ENCODE data around the gene LINGO1.

Gene LINGO1

GRCh38 chr15:77644543-77645247 lies 12.0 kb upstream of the LINGO1 start:
- Histone ChIP-seq H3K4me1 (ENCODE audit: control insufficient read depth in 5 of 5, insufficient read depth in 5 of 5, low read length in 5 of 5) (no peaks in the 10 kb centered on the region), H3K4me3 (ENCODE audit: low read depth in 1 of 5, low read length in 5 of 5) (no peak overlapping the region), H3K27me3 (ENCODE audit: control insufficient read depth in 5 of 5, insufficient read depth in 4 of 5, low read length in 5 of 5) (peaks cover 13 to 29% (median 23%) of the 10 kb centered on the region in 5 donors)

DNA sequence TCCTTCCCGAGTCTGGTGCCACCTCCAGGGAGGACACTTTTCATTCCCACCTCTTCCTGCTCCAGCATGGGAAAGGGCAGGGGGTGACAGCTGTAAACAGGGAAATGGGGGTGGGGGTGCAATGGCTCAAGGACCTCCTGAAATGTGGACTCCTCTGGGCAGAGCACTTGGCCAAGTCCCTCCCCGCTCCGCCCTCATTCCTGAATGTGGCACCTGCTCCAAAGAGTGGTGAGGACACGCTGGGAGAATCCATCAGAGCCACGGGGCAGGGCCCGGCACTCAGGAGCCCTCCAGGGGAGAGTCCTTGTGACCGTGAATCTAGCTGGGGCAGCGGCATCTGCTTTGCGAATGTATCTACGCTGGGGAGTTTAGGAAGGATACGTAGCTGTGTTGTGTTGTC lies 11.1 kb upstream of the LINGO1 start:
- H3K36me3 ChIP-seq (ENCODE audit: control insufficient read depth in 5 of 5, insufficient read depth in 5 of 5, low read length in 5 of 5) = no peaks in the 10 kb centered on the region
- H3K27me3 ChIP-seq (ENCODE audit: control insufficient read depth in 5 of 5, insufficient read depth in 4 of 5, low read length in 5 of 5) = peaks cover 13 to 29% (median 23%) of the 10 kb centered on the region in 5 donors
- H3K9me3 ChIP-seq (ENCODE audit: control insufficient read depth in 5 of 5, low read length in 5 of 5) = no peaks in the 10 kb centered on the region
- H3K4me1 ChIP-seq (ENCODE audit: control insufficient read depth in 5 of 5, insufficient read depth in 5 of 5, low read length in 5 of 5) = no peaks in the 10 kb centered on the region
- no peak overlapping the region for H3K27ac ChIP-seq (ENCODE audit: low read depth, low read length)
- H3K4me3 ChIP-seq (ENCODE audit: low read depth in 1 of 5, low read length in 5 of 5) = no peak overlapping the region
- no peak overlapping the region for H3K9ac ChIP-seq (ENCODE audit: low read length in 5 of 5)

More at GRCh38 chr15:77644543-77645247, 12.0 kb upstream of the LINGO1 start:
- Histone ChIP-seq H3K36me3 (ENCODE audit: control insufficient read depth in 5 of 5, insufficient read depth in 5 of 5, low read length in 5 of 5) (no peaks in the 10 kb centered on the region), H3K27ac (ENCODE audit: low read depth, low read length) (no peak overlapping the region), H3K9me3 (ENCODE audit: control insufficient read depth in 5 of 5, low read length in 5 of 5) (no peaks in the 10 kb centered on the region), H3K9ac (ENCODE audit: low read length in 5 of 5) (no peak overlapping the region)

DNA sequence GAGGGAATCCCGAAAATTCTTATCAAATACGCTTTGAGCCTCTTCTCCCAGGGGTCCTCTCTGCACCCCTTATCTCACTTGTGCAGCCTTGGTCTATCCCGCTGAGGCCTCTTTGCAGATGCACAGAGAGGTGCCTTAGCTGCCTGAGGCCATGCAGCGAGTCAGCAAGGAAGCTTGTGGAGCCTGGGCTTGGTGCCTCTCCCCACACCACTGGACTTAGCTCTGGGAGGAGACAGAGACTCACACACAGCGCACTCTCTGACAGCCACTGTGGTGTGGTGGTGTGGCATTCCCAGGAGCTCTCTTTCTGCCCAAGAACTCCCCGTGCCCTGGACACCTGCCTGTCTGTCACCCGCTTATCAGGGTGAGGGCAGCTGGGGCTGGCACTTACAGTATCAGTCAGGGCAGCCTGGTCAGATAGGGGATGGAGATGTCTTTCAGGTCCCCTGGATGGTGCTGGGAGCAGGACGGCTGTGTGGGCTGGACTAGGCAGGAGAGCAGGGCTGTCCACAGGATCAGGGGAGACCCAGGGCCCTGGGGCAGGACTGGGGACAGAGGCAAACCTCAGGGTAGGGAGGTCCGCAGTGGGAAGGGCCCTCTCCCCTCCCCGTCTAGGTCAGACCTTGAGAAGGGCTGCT lies 10.2 kb upstream of the LINGO1 start:
- no peak overlapping the region for H3K4me3 ChIP-seq (ENCODE audit: low read depth in 1 of 5, low read length in 5 of 5)
- peaks cover 13 to 31% (median 23%) of the 10 kb centered on the region in 5 donors for H3K27me3 ChIP-seq (ENCODE audit: control insufficient read depth in 5 of 5, insufficient read depth in 4 of 5, low read length in 5 of 5)
- no peak overlapping the region for H3K9ac ChIP-seq (ENCODE audit: low read length in 5 of 5)
- no peaks in the 10 kb centered on the region for H3K4me1 ChIP-seq (ENCODE audit: control insufficient read depth in 5 of 5, insufficient read depth in 5 of 5, low read length in 5 of 5)
- no peaks in the 10 kb centered on the region for H3K36me3 ChIP-seq (ENCODE audit: control insufficient read depth in 5 of 5, insufficient read depth in 5 of 5, low read length in 5 of 5)
- no peak overlapping the region for H3K27ac ChIP-seq (ENCODE audit: low read depth, low read length)
- no peaks in the 10 kb centered on the region for H3K9me3 ChIP-seq (ENCODE audit: control insufficient read depth in 5 of 5, low read length in 5 of 5)

- H3K36me3 ChIP-seq (ENCODE audit: control insufficient read depth in 5 of 5, insufficient read depth in 5 of 5, low read length in 5 of 5) = no peaks in the 10 kb centered on the region
- no peaks in the 10 kb centered on the region for H3K9me3 ChIP-seq (ENCODE audit: control insufficient read depth in 5 of 5, low read length in 5 of 5)
- H3K27me3 ChIP-seq (ENCODE audit: control insufficient read depth in 5 of 5, insufficient read depth in 4 of 5, low read length in 5 of 5) = peaks cover 13 to 30% (median 23%) of the 10 kb centered on the region in 5 donors
- H3K4me3 ChIP-seq (ENCODE audit: low read depth in 1 of 5, low read length in 5 of 5) = no peak overlapping the region
- no peak overlapping the region for H3K9ac ChIP-seq (ENCODE audit: low read length in 5 of 5)
- H3K27ac ChIP-seq (ENCODE audit: low read depth, low read length) = no peak overlapping the region
- no peaks in the 10 kb centered on the region for H3K4me1 ChIP-seq (ENCODE audit: control insufficient read depth in 5 of 5, insufficient read depth in 5 of 5, low read length in 5 of 5)
Observed at GRCh38 chr15:77641999-77642398, 9.3 kb upstream of the LINGO1 start.

DNA sequence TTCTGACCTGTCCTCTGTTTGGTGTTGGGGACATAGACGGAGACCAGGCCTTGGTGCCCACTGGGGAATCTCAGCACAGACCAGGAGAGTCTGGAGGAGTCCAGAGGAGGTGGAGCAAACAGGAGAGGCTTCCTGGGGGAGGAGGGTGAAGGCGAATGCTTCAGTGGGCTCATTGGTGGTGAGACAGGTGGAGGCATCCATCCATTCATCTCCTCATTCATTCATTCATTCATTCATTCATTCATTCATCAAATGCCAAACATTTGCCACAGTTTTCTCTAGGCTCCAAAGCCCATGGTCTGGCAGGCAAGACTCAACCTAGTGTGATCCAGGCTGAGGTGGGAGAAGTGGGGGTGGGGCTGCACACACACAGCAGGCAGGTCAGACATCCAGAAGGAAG lies 7.9 kb upstream of the LINGO1 start:
- no peaks in the 10 kb centered on the region for H3K9me3 ChIP-seq (ENCODE audit: control insufficient read depth in 5 of 5, low read length in 5 of 5)
- H3K4me3 ChIP-seq (ENCODE audit: low read depth in 1 of 5, low read length in 5 of 5) = no peak overlapping the region
- no peaks in the 10 kb centered on the region for H3K4me1 ChIP-seq (ENCODE audit: control insufficient read depth in 5 of 5, insufficient read depth in 5 of 5, low read length in 5 of 5)
- no peak overlapping the region for H3K9ac ChIP-seq (ENCODE audit: low read length in 5 of 5)
- no peaks in the 10 kb centered on the region for H3K36me3 ChIP-seq (ENCODE audit: control insufficient read depth in 5 of 5, insufficient read depth in 5 of 5, low read length in 5 of 5)
- H3K27me3 ChIP-seq (ENCODE audit: control insufficient read depth in 5 of 5, insufficient read depth in 4 of 5, low read length in 5 of 5) = peaks cover 17 to 39% (median 28%) of the 10 kb centered on the region in 5 donors
- no peak overlapping the region for H3K27ac ChIP-seq (ENCODE audit: low read depth, low read length)

- Histone ChIP-seq H3K4me3 (ENCODE audit: low read depth in 1 of 5, low read length in 5 of 5) (no peak overlapping the region), H3K9ac (ENCODE audit: low read length in 5 of 5) (no peak overlapping the region), H3K9me3 (ENCODE audit: control insufficient read depth in 5 of 5, low read length in 5 of 5) (no peaks in the 10 kb centered on the region), H3K27me3 (ENCODE audit: control insufficient read depth in 5 of 5, insufficient read depth in 4 of 5, low read length in 5 of 5) (peaks cover 23 to 48% (median 36%) of the 10 kb centered on the region in 5 donors), H3K4me1 (ENCODE audit: control insufficient read depth in 5 of 5, insufficient read depth in 5 of 5, low read length in 5 of 5) (peaks cover 0 to under 1% (median under 1%) of the 10 kb centered on the region in 5 donors), H3K36me3 (ENCODE audit: control insufficient read depth in 5 of 5, insufficient read depth in 5 of 5, low read length in 5 of 5) (no peaks in the 10 kb centered on the region), H3K27ac (ENCODE audit: low read depth, low read length) (no peak overlapping the region)
Observed at GRCh38 chr15:77639431-77639830, 6.7 kb upstream of the LINGO1 start.

DNA sequence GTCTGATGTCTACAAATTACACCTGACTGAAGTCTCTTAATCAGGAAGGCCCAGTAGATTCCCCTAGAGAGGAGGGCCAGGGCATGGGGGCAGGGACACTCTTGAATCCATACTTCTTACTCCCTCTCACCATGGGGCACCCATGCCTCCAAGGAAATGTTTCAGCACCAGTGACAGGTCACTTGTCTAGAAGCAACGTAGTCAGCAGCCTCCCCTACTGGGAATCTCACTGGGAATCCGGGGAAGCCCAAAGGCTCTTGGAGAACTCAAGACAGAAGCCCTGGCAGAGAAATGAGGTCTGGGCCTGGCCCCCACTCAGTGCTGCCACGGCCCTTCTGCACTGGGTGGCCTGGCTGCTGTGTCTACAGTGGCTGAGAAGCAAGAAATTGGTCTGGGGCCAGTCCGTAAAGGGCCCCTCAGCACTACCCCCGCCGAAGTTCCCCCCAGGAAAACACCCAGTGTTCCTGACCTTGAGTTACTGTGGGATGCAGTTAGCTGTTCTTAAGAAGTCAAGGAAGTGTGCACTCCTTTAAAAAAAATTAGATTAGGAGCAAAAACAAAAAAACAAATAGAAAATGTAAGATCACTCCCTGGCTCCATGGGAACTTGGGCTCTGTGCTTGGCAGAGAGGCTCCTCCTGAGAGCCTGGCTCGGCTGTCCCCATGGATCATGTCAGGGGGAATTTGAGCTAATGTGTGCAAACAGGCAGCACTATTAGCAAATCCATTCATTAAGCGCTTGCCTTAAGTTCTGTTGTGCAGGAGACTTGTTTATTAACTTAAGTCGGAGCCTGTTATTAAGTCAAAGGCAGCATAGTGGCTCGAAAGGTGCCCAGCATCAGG lies 5.4 kb upstream of the LINGO1 start:
- Histone ChIP-seq H3K27ac (ENCODE audit: low read depth, low read length) (no peak overlapping the region), H3K27me3 (ENCODE audit: control insufficient read depth in 5 of 5, insufficient read depth in 4 of 5, low read length in 5 of 5) (peaks cover 29 to 56% (median 40%) of the 10 kb centered on the region in 5 donors), H3K9ac (ENCODE audit: low read length in 5 of 5) (no peak overlapping the region), H3K4me3 (ENCODE audit: low read depth in 1 of 5, low read length in 5 of 5) (no peak overlapping the region), H3K9me3 (ENCODE audit: control insufficient read depth in 5 of 5, low read length in 5 of 5) (no peaks in the 10 kb centered on the region), H3K36me3 (ENCODE audit: control insufficient read depth in 5 of 5, insufficient read depth in 5 of 5, low read length in 5 of 5) (no peaks in the 10 kb centered on the region), H3K4me1 (ENCODE audit: control insufficient read depth in 5 of 5, insufficient read depth in 5 of 5, low read length in 5 of 5) (peaks cover 0 to 14% (median 8%) of the 10 kb centered on the region in 5 donors)

DNA sequence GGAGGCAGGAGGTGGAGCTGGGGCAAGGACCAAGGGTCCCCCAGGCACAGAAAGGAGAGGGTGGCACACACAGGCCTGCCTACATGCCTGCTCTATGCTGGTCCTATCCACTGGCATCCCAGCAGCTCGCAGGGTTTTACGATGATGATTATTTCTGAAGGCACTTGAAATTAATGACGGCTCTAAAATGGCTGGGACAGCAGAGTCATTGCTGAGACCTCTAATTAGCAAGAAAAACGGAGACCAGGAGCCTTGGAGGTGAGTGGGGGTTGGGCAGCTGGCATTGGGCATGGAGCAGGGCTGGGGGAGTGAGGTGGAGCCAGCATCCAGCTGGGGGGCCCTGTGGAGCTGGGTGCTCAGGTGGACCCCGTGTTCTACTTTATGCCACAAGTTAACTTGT lies 3.5 kb upstream of the LINGO1 start:
- Histone ChIP-seq H3K27ac (ENCODE audit: low read depth, low read length) (no peak overlapping the region), H3K4me3 (ENCODE audit: low read depth in 1 of 5, low read length in 5 of 5) (no peak overlapping the region), H3K9ac (ENCODE audit: low read length in 5 of 5) (no peak overlapping the region), H3K9me3 (ENCODE audit: control insufficient read depth in 5 of 5, low read length in 5 of 5) (no peaks in the 10 kb centered on the region), H3K27me3 (ENCODE audit: control insufficient read depth in 5 of 5, insufficient read depth in 4 of 5, low read length in 5 of 5) (peaks cover 27 to 52% (median 33%) of the 10 kb centered on the region in 5 donors), H3K4me1 (ENCODE audit: control insufficient read depth in 5 of 5, insufficient read depth in 5 of 5, low read length in 5 of 5) (peaks cover 0 to 25% (median 16%) of the 10 kb centered on the region in 5 donors), H3K36me3 (ENCODE audit: control insufficient read depth in 5 of 5, insufficient read depth in 5 of 5, low read length in 5 of 5) (no peaks in the 10 kb centered on the region)

GRCh38 chr15:77634266-77634962 lies 1.7 kb upstream of the LINGO1 start:
- peaks cover 28 to 56% (median 34%) of the 10 kb centered on the region in 5 donors for H3K27me3 ChIP-seq (ENCODE audit: control insufficient read depth in 5 of 5, insufficient read depth in 4 of 5, low read length in 5 of 5)
- no peaks in the 10 kb centered on the region for H3K9me3 ChIP-seq (ENCODE audit: control insufficient read depth in 5 of 5, low read length in 5 of 5)
- H3K4me1 ChIP-seq (ENCODE audit: control insufficient read depth in 5 of 5, insufficient read depth in 5 of 5, low read length in 5 of 5) = peaks cover 0 to 25% (median 16%) of the 10 kb centered on the region in 5 donors
- no peak overlapping the region for H3K27ac ChIP-seq (ENCODE audit: low read depth, low read length)
- H3K9ac ChIP-seq (ENCODE audit: low read length in 5 of 5) = no peak overlapping the region
- H3K4me3 ChIP-seq (ENCODE audit: low read depth in 1 of 5, low read length in 5 of 5) = no peak overlapping the region
- H3K36me3 ChIP-seq (ENCODE audit: control insufficient read depth in 5 of 5, insufficient read depth in 5 of 5, low read length in 5 of 5) = no peaks in the 10 kb centered on the region

Measured in subcutaneous abdominal adipose tissue (tissue), 5 donors.